CD4-positive, alpha-beta T cell treated with Interleukin-17A for 1 hour (primary cell): ENCODE data around the gene BNIP5.
A peak's percentile ranks its signal among the peaks of the same experiment; 100 is the strongest.
"Not testable (repeated sequence)": the region's sequence is repeated elsewhere in the genome, so short reads cannot be mapped to it uniquely, and the experiment has no call there.

Experiments used
- DNase-seq: peaks from one replicate; pipeline ENCODE4 v3.0.0-alpha.2; 2020

BNIP5 gene

GRCh38 chr6:36364669-36365479 lies 28.2 kb upstream of the BNIP5 start:
- DNase-seq: no peak

GRCh38 chr6:36364061-36364635 lies 27.5 kb upstream of the BNIP5 start:
- DNase-seq: not testable (repeated sequence)

- DNase-seq: not testable (repeated sequence)
These were observed 26.7 kb upstream of the BNIP5 start for GRCh38 chr6:36363371-36363752.

GRCh38 chr6:36362551-36363370 lies 26.1 kb upstream of the BNIP5 start:
- no peak for DNase-seq

GRCh38 chr6:36361071-36361470 lies 24.4 kb upstream of the BNIP5 start:
- DNase-seq: no peak

- DNase-seq: peak; percentile 77
These were observed 23.8 kb upstream of the BNIP5 start for GRCh38 chr6:36360241-36361054.

- DNase-seq: no peak
These were observed 21.7 kb upstream of the BNIP5 start for GRCh38 chr6:36358226-36358915.

GRCh38 chr6:36357872-36358225 lies 21.2 kb upstream of the BNIP5 start:
- DNase-seq: no peak

- no peak for DNase-seq
These were observed 19.1 kb upstream of the BNIP5 start for GRCh38 chr6:36355819-36356218.

- DNase-seq: no peak
These were observed 16.8 kb upstream of the BNIP5 start for GRCh38 chr6:36353411-36353915.

- no peak for DNase-seq
These were observed 15.9 kb upstream of the BNIP5 start for GRCh38 chr6:36352477-36353157.

GRCh38 chr6:36350681-36351571 lies 14.2 kb upstream of the BNIP5 start:
- DNase-seq: no peak

- DNase-seq: no peak
These were observed 13.4 kb upstream of the BNIP5 start for GRCh38 chr6:36350082-36350481.

- no peak for DNase-seq
These were observed 12.6 kb upstream of the BNIP5 start for GRCh38 chr6:36349240-36349639.

- no peak for DNase-seq
These were observed 10.9 kb upstream of the BNIP5 start for GRCh38 chr6:36347621-36348020.

- DNase-seq: no peak
These were observed 10.0 kb upstream of the BNIP5 start for GRCh38 chr6:36346486-36347273.

- DNase-seq: no peak
These were observed 9.2 kb upstream of the BNIP5 start for GRCh38 chr6:36345681-36346466.

- DNase-seq: no peak
These were observed 6.5 kb upstream of the BNIP5 start for GRCh38 chr6:36343109-36343680.
